GM12801 (cell line): ENCODE data around the gene ACSL3.

Experiments used
- TF ChIP-seq, protein P1 (sequence below): IDR thresholded peaks from one replicate; pipeline ENCODE4 v1.5.1; 2011; ENCODE audit warnings: control low read depth; ENCODE audit not compliant: insufficient read length; ENCODE audit errors: extremely low read depth

The ACSL3 gene

DNA sequence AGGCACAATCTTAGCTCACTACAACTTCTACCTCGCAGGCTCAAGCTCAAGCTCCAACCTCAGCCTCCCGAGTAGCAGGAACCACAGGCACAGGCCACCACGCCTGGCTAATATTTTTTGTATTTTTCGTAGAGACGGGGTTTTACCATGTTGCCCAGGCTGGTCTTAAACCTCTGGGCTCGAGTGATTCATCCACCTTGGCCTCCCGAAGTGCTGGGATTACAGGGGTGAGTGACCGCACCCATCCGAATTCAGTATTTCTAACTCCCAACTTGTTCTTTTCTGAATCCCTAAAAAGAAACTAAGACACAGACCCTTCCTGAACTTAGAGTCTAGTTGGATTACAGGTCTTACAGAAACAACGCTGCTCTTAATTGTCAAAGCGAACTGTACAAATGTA, 32.3 kb upstream of the ACSL3 start:
- TF ChIP-seq, protein P1, sequence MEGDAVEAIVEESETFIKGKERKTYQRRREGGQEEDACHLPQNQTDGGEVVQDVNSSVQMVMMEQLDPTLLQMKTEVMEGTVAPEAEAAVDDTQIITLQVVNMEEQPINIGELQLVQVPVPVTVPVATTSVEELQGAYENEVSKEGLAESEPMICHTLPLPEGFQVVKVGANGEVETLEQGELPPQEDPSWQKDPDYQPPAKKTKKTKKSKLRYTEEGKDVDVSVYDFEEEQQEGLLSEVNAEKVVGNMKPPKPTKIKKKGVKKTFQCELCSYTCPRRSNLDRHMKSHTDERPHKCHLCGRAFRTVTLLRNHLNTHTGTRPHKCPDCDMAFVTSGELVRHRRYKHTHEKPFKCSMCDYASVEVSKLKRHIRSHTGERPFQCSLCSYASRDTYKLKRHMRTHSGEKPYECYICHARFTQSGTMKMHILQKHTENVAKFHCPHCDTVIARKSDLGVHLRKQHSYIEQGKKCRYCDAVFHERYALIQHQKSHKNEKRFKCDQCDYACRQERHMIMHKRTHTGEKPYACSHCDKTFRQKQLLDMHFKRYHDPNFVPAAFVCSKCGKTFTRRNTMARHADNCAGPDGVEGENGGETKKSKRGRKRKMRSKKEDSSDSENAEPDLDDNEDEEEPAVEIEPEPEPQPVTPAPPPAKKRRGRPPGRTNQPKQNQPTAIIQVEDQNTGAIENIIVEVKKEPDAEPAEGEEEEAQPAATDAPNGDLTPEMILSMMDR, result no peak

DNA sequence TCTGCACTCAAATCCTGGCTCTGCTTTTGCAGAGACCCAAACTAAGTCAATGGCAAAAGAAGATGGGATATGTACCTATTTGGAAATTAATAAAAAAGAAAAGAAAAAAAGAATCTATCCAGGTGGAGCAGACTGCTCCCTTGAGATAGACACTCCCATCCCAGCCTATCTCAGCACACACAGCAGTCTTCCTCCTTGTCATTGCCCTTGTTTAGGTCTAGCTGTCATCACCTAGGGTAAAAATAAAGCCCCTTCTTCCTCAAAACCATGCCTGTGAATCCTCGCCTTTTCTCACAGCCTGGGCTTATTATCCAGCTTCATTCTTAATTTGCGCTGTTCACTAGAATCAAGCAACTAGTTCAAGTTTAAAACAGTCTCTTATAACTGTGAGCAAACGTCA, 30.7 kb upstream of the ACSL3 start:
- TF ChIP-seq, protein P1, result no peak

DNA sequence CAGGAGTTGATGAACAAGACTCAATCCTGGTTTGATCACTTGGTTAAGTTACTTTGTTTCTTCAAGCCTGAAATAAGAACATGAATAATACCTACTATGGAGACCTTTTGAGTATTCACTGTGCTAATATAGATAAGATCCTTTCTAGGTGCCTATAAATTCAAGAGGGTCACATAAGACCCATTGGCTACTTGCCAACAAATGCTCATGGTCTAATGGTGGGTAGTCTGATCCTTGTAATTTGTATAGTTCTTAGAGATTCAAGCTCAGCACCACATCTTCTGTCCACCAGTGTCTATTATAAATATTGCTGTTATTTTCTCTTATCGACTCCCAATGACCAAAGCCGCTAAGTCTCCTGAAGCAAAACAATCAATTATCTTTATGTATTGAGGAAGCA, 27.4 kb upstream of the ACSL3 start:
- TF ChIP-seq, protein P1, result no peak

DNA sequence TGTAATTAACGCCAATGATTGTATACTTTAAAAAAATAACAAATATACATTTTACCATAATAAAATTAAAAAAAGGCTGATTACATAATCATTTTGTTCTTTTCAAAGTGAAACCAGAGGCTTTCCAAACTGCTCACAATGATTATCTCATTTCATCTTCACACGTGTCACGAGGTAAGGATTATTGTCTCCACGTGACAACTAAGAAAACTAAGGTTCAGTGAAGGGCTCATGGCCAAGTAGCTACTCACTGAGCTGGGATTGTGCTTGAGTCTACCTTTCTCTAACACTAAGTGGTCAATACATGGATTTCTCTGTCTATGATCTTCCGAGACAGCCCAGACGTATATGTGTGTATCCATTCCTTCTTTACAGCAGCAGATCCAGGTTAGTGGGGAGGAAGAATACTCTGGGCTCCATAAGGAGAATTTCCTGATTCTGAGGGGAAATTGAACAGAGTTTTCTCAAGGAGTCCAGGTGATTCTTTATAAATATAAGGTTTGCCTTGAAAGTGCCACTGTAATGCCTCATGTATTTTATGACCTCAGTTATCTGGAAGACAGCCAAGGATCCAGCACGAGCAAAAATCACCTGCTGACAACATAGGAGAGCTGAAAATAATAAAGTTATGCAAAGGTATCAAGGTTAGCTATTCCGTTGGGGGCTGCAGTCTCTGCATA, 25.6 kb upstream of the ACSL3 start:
- TF ChIP-seq, protein P1, result no peak

DNA sequence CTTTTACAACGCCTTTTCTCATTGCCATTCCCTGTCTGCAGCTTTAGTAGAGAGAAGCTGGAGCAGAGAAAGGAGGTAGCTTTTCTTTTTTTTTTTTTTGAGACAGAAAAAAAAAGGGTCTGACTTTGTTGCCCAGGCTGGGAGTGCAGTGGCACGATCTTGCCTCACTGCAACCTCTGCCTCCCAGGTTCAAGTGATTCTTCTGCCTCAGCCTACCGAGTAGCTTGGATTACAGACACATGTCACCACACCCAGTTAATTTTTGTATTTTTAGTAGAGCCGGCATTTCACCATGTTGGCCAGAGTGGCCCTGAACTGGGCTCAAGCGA, 25.0 kb upstream of the ACSL3 start:
- TF ChIP-seq, protein P1, result no peak

DNA sequence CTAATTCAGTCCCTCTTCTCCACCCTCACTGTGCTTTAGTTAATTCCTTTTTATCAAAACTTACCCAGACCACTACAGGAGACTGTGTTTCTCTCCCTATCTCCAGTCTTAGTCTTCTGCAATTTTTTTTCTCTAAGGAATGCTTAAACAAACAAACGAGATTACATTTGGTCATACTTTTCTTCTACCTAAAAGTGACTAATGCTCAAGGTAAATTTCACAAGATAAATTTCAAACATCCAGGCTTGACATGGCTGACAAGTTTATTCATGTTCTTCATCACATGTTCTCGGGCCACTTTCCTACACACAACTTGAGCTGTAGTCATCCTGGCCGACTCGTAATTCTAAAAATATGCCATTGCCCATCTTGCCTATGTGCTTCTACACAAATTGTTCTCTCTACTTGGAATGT, 23.2 kb upstream of the ACSL3 start:
- TF ChIP-seq, protein P1, result no peak

DNA sequence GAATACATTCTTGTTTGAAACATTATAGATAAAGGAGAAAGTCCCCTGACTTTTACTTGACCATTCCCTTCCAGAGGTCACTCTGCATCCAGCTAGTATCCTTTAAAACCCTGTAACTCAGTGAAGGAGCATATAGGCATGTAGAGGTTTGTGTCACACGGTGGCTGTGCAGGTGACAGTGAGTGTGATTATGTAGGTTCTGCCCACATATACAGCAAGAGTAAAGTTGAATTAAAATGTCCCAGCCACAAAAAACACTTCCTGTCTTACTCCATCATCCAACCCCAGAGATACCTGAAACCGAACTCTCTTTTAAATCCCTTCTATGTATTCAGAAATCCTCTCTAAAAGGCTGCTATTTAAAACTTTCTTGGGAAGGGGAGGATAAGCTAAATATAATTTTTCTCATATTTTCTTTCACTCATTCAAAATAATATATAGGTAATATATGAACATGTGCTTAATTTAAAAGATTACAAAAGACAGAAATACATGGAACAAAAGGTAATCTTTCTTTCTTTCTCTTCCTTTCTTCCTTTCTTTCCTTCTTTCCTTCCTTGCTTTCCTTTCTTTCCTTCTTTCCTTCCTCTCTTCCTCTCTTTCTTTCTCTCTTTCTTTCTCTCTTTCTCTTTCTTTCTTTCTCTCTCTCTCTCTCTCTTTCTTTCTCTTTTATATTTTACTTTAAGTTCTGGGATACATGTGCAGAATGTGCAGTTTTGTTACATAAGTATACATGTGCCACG, 20.6 kb upstream of the ACSL3 start:
- TF ChIP-seq, protein P1, result no peak
